ENCODE results near the gene YTHDF1. TPM values are rescaled to one million over a fixed set of nuclear protein-coding genes. Genes with fewer than 3 reads are reported as not detected.

Gene YTHDF1
- total RNA-seq = 23.1 TPM
- long read RNA-seq, transcript YTHDF1-202 (5 exons, 3,301 nt) = major isoform, 37 of 70 reads
- long read RNA-seq, partial matches to known transcripts = 32 of 70 reads
- long read RNA-seq, other reads (novel, unspliced or antisense) = 1 of 70 reads

DNA sequence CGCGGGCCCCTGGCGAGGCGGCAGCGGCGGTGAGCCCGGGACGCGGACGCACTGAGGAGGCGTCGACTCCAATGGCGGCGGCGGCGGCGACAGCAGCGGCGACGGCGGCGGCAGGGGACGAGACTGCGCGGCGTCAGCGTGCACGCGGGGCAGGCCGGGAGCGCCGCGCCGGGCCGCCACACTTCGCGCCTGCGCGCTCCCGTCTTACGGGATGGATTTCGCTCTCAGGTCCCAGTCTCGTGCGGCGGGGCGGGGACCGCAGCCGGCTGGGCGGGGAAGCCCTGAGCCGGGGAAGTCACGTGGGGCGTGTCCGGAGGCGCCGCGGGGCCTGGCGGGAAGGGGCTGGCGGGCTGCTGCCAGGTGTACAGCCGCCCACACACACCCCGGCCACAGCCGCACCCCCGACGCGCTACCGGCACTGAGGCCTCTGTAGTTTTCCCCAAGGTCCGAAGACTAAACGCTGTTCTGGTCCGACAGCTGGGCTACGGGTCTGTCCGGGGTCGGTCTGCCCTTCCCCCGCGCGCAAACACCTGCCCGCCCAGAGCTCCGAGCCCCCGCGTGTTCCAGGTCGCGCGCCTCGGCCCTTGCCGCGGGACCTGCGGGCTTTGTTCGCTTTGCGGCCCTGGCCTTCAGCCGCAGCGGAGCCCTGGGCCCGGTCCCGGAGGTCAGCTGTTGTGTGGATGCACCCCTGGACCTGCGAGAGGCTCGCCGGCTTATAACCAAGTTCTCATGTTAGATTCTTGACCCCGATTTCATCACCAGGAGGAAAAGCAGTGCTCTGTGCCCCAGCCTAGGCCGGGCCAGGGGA is at the start of gene YTHDF1:
Gene YTHDF1 (minus strand): TSS at position 91 of the 808 bp plus-strand sequence. CDS start 239 bp downstream, outside the sequence.
- intact Hi-C loops (cut with DNase I) = loop anchor here (2.0 to 5.0 kb wide), 2 partner anchors 57 to 1041 kb away; partner anchors contain the start of genes ARFGAP1 and PCMTD2
- peak; percentile 99 for DNase-seq (ENCODE audit: low spot score)

DNA sequence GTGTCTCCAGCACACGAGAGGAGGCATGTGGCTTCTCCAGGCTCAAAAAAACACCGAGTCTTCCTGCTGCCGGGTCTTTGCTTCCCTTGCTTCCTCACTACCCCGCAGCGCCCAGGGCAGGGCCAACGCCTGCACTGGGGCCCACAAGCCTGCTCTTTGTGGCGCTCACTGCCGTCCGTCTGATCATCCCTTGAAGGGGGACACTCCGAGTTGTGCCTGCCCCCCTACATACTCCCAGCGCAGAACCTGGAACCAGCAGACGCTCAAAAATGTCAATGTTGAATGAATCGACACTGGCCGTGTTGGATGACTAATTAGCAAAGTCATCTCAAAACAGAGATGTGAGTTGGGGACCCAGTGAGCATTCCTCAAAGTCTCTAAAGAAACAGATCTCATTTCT is 48.6 kb upstream of the YTHDF1 start:
- intact Hi-C loops (cut with DNase I) = no loop called here
- no peak for DNase-seq (ENCODE audit: low spot score)

- DNase-seq (ENCODE audit: low spot score) = no peak
- intact Hi-C loops (cut with DNase I) = no loop called here
Observed at GRCh38 chr20:63264000-63264399, 48.1 kb upstream of the YTHDF1 start.

DNA sequence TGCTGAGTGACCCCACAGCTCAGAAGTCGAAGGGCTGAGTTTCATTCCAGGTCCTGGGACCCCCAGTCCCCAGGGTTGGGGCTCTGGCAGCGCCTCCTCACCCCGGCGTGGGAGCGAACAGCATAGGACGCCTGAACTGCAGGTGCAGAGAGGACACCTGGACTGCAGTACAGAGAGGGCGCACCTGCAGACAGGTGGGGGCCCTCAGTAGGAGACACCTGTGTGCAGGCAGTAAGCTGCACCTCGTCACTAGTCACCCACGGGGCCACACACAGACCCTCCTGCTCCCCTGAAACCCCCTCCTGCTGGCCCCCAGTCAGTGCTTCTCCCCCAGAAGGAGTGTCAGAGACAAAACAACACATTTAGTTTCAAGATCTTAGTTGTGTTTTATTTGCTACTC is 46.9 kb upstream of the YTHDF1 start:
- intact Hi-C loops (cut with DNase I) = no loop called here

GRCh38 chr20:63261795-63262528 is 46.0 kb upstream of the YTHDF1 start:
- intact Hi-C loops (cut with DNase I) = no loop called here
- no peak for DNase-seq (ENCODE audit: low spot score)

More for the DNA sequence above, 46.9 kb upstream of the YTHDF1 start:
- DNase-seq (ENCODE audit: low spot score) = no peak

GRCh38 chr20:63261060-63261794 is 45.3 kb upstream of the YTHDF1 start:
- intact Hi-C loops (cut with DNase I) = no loop called here
- DNase-seq (ENCODE audit: low spot score) = no peak

DNA sequence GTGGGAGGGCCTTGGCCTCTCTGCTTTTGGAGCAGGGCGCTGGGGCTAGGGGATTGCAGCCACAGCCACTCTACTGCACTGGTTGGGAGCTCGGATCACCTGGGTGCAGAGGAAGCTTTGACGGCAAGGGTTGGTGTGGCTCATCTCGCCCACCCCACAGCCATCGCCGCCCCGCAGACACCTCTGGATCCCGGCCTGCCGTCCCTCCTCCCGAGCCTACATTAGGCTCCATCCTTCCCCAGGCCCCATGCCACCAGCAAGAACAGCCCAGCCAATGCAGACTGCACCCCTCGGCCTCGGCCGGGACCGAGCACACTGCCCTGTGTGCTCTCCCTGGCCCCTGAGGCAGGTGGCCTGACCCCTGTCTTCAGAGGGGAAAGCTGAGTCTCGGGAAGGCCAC is 44.6 kb upstream of the YTHDF1 start:
- intact Hi-C loops (cut with DNase I) = no loop called here
- no peak for DNase-seq (ENCODE audit: low spot score)

- DNase-seq (ENCODE audit: low spot score) = no peak
- intact Hi-C loops (cut with DNase I) = no loop called here
Observed at GRCh38 chr20:63259734-63260460, 44.0 kb upstream of the YTHDF1 start.

DNA sequence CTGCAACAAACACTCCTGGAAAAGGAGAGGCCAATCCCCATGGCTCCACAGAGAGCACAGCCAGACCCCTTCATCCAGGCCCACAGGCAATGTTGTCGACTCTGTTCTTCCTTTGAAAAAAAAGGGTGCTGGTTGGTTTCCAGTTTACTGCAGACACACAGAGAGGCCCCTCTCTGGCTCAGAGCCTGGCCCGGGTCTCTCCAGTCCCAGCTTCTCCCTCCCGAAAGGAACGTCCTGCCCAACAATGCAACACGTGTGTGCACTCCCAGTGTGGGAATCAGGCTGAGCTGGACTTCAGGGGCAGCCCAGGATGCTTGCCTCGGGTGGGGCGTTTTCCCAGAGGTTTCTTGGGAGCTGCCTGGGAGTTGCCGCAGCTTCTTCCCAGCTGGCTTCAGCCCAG is 42.9 kb upstream of the YTHDF1 start:
- DNase-seq (ENCODE audit: low spot score) = no peak
- intact Hi-C loops (cut with DNase I) = no loop called here

DNA sequence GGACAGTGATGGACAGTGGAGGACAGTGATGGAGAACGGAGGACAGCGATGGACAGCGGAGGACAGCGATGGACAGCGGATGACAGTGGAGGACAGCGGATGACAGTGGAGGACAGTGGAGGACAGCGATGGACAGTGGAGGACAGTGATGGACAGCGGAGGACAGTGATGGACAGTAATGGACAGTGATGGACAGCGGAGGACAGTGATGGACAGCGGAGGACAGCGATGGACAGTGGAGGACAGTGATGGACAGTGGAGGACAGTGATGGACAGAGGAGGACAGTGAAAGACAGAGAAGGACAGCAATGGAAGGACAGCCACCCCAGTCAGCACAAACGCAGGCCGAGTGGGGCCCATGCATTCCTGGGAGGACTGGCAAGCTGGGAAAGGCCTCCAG is 41.7 kb upstream of the YTHDF1 start:
- DNase-seq (ENCODE audit: low spot score) = no peak
- intact Hi-C loops (cut with DNase I) = no loop called here

- intact Hi-C loops (cut with DNase I) = no loop called here
- DNase-seq (ENCODE audit: low spot score) = no peak
Observed at GRCh38 chr20:63256954-63257353, 41.0 kb upstream of the YTHDF1 start.

- intact Hi-C loops (cut with DNase I) = no loop called here
Observed at GRCh38 chr20:63255931-63256704, 40.2 kb upstream of the YTHDF1 start.

DNA sequence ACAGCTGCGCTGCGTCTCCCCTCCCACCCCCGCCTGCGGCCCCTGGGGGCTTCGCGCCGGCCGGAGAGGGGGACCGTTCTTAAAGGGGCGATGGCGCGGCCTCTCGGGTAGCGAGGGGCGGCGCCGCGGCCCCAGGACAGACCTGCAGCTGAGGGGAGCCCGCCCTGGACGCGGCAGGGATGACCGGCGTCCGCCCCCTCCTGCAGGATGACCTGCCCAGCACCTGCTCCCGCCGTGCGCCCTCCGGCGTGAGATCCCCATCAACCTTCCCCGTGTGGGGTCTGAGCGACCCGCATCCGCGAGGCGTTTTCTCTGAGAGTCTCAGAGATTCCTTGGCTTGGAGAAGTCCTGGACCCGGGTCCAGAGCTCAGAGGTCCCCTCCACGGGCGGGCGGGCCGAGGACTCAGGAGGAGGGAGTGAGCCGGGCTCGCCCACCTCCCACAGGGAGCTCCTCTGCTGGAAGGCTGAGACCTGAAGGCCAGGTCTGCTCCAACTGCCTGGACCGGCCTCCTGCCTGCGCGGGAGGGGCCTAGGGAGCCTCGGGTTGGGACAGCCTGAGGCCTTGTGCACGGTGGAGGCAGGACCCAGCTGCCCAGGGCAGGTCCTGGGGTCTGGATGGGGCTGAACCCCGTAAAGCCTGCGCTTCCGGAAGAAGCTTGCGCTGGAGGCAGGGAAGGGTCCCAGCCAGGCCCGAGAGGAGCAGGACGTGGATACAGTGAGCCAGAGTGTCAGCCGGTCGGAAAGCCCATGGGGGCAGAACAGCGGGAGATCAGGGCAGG is 38.9 kb upstream of the YTHDF1 start:
- intact Hi-C loops (cut with DNase I) = no loop called here
- no peak for DNase-seq (ENCODE audit: low spot score)

More at GRCh38 chr20:63255931-63256704, 40.2 kb upstream of the YTHDF1 start:
- no peak for DNase-seq (ENCODE audit: low spot score)

GRCh38 chr20:63254232-63254605 is 38.3 kb upstream of the YTHDF1 start, which contains the start of gene NKAIN4:
NKAIN4 (minus strand) TSS chr20:63254463; CDS start chr20:63254450, 13 bp downstream.
- no peak for DNase-seq (ENCODE audit: low spot score)
- intact Hi-C loops (cut with DNase I) = no loop called here

- intact Hi-C loops (cut with DNase I) = no loop called here
- DNase-seq (ENCODE audit: low spot score) = no peak
Observed at GRCh38 chr20:63253438-63254231, 37.7 kb upstream of the YTHDF1 start.

DNA sequence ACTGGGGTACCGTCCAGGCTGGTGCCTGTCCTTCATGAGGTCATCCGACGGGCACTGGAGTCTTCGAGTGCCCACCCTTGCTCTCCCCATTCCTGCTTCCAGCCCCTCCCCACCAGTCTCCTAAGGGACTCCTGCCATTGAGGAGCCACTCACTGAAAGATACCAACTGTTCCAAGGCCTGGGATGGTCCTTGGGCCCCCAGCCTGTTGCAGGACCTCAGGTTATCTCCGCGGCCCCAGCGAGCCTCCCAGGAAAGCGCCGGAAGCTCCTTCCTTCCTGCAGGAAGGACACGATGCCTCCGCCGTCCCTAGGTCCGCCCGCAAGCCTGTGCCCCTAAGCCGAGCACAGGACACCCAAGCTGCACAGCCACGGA is 37.1 kb upstream of the YTHDF1 start:
- DNase-seq (ENCODE audit: low spot score) = no peak
- intact Hi-C loops (cut with DNase I) = no loop called here

DNA sequence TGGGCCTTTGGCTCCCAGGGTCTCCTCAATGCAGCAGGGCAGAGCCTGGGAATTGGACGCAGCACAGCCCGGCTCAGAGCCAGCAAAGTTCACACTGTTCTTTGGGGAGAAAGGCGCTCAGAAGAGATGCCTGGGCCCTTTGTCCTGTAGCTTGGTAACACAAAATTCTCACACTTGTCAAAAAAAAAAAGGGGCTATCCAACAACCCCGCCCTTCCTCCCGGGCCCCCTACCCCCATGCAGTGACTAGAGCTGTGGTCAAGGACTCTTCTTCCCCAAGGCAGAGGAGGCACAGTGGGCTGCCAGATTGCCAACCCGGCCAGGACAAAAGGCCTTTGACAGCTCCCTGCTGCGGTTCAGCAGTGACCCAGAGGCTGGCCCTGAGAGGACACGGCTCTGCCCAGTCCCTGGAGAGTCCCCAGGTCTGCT is 36.4 kb upstream of the YTHDF1 start:
- intact Hi-C loops (cut with DNase I) = no loop called here
- no peak for DNase-seq (ENCODE audit: low spot score)

Measured in cardiac septum (tissue), 1 donor.